Measurements from ENCODE around the gene TMSB15A.
"Not testable (repeated sequence)": the region's sequence is repeated elsewhere in the genome, so short reads cannot be mapped to it uniquely, and the experiment has no call there.

GRCh38 chrX:102478765-102479164 is 37.8 kb downstream of the TMSB15A start:
- TF ChIP-seq POLR2A, CTCF, POLR2AphosphoS5 (IDR thresholded peaks at IDR 0.05): not testable (repeated sequence)

Measured in prostate gland (tissue), 2 donors.